PC-9 (cell line): Measurements from ENCODE around the gene DUS1L.

Experiments used
- EZH2 ChIP-seq: fragments of 200-600 bp; sonication (generic); IDR thresholded peaks from 2 replicates; pipeline ENCODE4 v1.8.0; 2017; ENCODE audit warnings: antibody characterized with exemption, low read depth
- TF ChIP-seq, protein P1 (sequence below): fragments of 200-600 bp; sonication (generic); conservative IDR thresholded peaks from 2 replicates; pipeline ENCODE4 v1.6.1; 2017; ENCODE audit warnings: mixed run types, antibody characterized with exemption, mild to moderate bottlenecking, moderate library complexity

DNA sequence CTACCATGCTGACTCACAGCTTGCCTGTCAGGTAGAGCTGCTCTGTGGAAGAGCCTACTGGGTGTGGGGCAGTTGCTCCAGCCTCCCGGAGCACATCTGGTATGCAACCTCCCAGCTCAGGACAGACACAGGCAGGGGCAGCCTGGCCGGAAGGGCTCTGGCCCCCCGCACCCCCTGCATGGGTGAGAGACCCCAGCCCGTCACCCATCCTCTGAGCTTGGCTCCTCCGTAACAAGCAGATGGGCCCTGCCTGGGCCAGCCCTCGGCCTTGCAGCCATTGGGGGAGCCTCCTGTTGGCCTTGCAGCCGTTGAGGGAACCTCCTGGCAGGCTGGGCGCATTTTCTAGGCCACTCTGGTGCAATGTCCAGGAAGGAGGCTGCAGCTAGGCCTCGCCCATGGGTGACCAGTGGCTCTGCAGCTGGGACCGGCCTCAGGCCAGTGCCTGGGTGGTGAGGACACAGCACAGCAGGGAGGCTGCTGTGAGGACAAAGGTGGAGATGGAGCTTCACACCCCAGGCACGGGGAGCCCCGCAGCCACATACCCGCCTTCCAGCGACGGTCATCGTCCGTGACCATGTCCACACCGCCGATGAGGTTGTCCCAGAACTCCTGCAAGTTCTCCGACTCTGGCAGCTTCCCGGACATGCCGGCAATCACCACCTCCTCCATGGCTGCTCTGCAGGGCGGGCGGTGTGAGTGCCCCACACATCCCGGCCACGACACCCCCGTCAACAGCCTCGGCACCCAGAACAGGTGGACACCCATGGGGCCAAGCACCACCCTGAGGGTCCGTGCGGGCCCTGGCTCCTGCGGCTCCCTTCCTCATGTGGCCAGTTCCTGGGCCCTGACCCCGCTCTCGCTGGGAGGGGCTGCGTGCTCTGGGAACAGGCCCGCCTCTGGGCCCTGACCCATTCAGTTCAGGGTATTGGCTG, 30.4 kb upstream of the DUS1L start:
- TF ChIP-seq, protein P1, sequence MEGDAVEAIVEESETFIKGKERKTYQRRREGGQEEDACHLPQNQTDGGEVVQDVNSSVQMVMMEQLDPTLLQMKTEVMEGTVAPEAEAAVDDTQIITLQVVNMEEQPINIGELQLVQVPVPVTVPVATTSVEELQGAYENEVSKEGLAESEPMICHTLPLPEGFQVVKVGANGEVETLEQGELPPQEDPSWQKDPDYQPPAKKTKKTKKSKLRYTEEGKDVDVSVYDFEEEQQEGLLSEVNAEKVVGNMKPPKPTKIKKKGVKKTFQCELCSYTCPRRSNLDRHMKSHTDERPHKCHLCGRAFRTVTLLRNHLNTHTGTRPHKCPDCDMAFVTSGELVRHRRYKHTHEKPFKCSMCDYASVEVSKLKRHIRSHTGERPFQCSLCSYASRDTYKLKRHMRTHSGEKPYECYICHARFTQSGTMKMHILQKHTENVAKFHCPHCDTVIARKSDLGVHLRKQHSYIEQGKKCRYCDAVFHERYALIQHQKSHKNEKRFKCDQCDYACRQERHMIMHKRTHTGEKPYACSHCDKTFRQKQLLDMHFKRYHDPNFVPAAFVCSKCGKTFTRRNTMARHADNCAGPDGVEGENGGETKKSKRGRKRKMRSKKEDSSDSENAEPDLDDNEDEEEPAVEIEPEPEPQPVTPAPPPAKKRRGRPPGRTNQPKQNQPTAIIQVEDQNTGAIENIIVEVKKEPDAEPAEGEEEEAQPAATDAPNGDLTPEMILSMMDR: no peak
- TF ChIP-seq EZH2: no peak
